ENCODE measurements around the gene HEMK1. TPM values are rescaled to one million over a fixed set of nuclear protein-coding genes. Genes with fewer than 3 reads are reported as not detected.

The HEMK1 gene
- total and polyA plus RNA-seq, 2 donors (not counting 1 experiment from before 2014, with no cell fraction given) = 34.2 to 43.0 TPM

- no peaks in the 10 kb centered on the region for H3K27me3 ChIP-seq (replicated peaks in 1 of 4; ENCODE audit: control extremely low read depth in 1 of 4, control insufficient read depth in 3 of 4, insufficient read depth in 4 of 4, low read length in 3 of 4)
- H2AFZ ChIP-seq (ENCODE audit: insufficient read depth, low read depth, low read length, poor library complexity, severe bottlenecking) = no peak overlapping the region
- POLR2A ChIA-PET = no interaction called here
- Mint-ChIP-seq H3K27ac (peak overlapping the region; percentile 67), H3K4me1 (peaks cover 29% of the 10 kb centered on the region), H3K9me3 (ENCODE audit: insufficient read depth) (no peaks in the 10 kb centered on the region), H3K27me3 (no peaks in the 10 kb centered on the region), H3K4me3 (no peak overlapping the region)
- no peaks in the 10 kb centered on the region for H3K79me2 ChIP-seq (ENCODE audit: control insufficient read depth, insufficient read depth, low read length)
- no peak for DNase-seq
- H4K20me1 ChIP-seq (ENCODE audit: control insufficient read depth, insufficient read depth, low read length, poor library complexity, severe bottlenecking) = no peaks in the 10 kb centered on the region
- CTCF ChIA-PET = interaction anchor here (10.4 to 11.1 kb wide), 2 partner anchors 15 to 24 kb away, joined by 116 to 204 read pairs; partner anchors contain the start of genes CISH, HEMK1 and MAPKAPK3
- TF ChIP-seq CTCF (IDR thresholded peaks at IDR 0.05) (no peak), EZH2 (IDR thresholded peaks at IDR 0.05; ENCODE audit: borderline replicate concordance, insufficient read depth, low read depth, low read length, poor library complexity, severe bottlenecking) (no peak)
- H3K27ac ChIP-seq (ENCODE audit: low read length in 2 of 2) = no peak overlapping the region
- H3K4me3 ChIP-seq (ENCODE audit: control extremely low read depth in 1 of 5, extremely low read depth in 1 of 5, insufficient read depth in 1 of 5, low read depth in 2 of 5, low read length in 4 of 5) = no peak overlapping the region
- peaks cover 18 to 43% of the 10 kb centered on the region in 2 donors for H3K4me1 ChIP-seq (ENCODE audit: control insufficient read depth in 2 of 2, insufficient read depth in 2 of 2, low read length in 2 of 2)
- peak overlapping the region; percentile 28 for H3K4me2 ChIP-seq (replicated peaks; ENCODE audit: low read depth, low read length, poor library complexity, severe bottlenecking)
- H3K9me3 ChIP-seq (ENCODE audit: control extremely low read depth in 1 of 3, control insufficient read depth in 2 of 3, insufficient read depth in 1 of 3, low read length in 2 of 3) = no peaks in the 10 kb centered on the region
- no peak for ATAC-seq (ENCODE audit: low read depth)
- WGBS (ENCODE audit: insufficient coverage) = 46% methylated on average over 17 of the region's 17 CpGs
- no peaks in the 10 kb centered on the region for H3K36me3 ChIP-seq (replicated peaks in 1 of 2; ENCODE audit: control extremely low read depth in 1 of 2, control insufficient read depth in 1 of 2, extremely low read depth in 1 of 2, insufficient read depth in 2 of 2, low read length in 1 of 2)
- intact Hi-C loops (cut with micrococcal nuclease) = no loop called here
- H3K9ac ChIP-seq (ENCODE audit: low read length) = no peak overlapping the region
Measured at GRCh38 chr3:50587806-50588758, 18.8 kb downstream of the HEMK1 start.

Data from B cell (primary cell).